GM12801 (cell line): ENCODE measurements around the gene NKX1-2.

Experiments used
- CTCF ChIP-seq: IDR thresholded peaks from one replicate; pipeline ENCODE4 v1.5.1; 2011; ENCODE audit warnings: control low read depth; ENCODE audit not compliant: insufficient read length; ENCODE audit errors: extremely low read depth

Gene NKX1-2

GRCh38 chr10:124474514-124475070, 24.8 kb upstream of the NKX1-2 start:
- no peak for TF ChIP-seq CTCF

GRCh38 chr10:124473070-124473469, 23.2 kb upstream of the NKX1-2 start:
- TF ChIP-seq CTCF = no peak

GRCh38 chr10:124472071-124472470, 22.2 kb upstream of the NKX1-2 start:
- no peak for TF ChIP-seq CTCF

GRCh38 chr10:124470544-124471434, 21.0 kb upstream of the NKX1-2 start:
- TF ChIP-seq CTCF = no peak

- no peak for TF ChIP-seq CTCF
Measured at GRCh38 chr10:124469956-124470484, 20.2 kb upstream of the NKX1-2 start.

GRCh38 chr10:124468624-124469023, 18.8 kb upstream of the NKX1-2 start:
- no peak for TF ChIP-seq CTCF

GRCh38 chr10:124467165-124467564, 17.3 kb upstream of the NKX1-2 start:
- no peak for TF ChIP-seq CTCF
